ENCODE results near the gene MYZAP.

GRCh38 chr15:57565311-57565710 is 26.4 kb upstream of the MYZAP start:
- TF ChIP-seq CHD2 (IDR thresholded peaks at IDR 0.05; ENCODE audit: low read length, partially characterized antibody) (no peak), CHD4 (IDR thresholded peaks at IDR 0.05; ENCODE audit: borderline replicate concordance) (no peak), POLR2A (IDR thresholded peaks at IDR 0.05; ENCODE audit: low read length) (no peak), RFX5 (IDR thresholded peaks at IDR 0.05) (no peak), MYC (IDR thresholded peaks at IDR 0.05; ENCODE audit: borderline replicate concordance, low read length) (no peak), CTCF (IDR thresholded peaks at IDR 0.05) (no peak), HOXA7 (CRISPR knock-in tag; IDR thresholded peaks at IDR 0.05) (no peak), MAFK (IDR thresholded peaks at IDR 0.05; ENCODE audit: partially characterized antibody) (no peak), ZSCAN20 (CRISPR knock-in tag; IDR thresholded peaks at IDR 0.05) (no peak), SREBF2 (IDR thresholded peaks at IDR 0.05) (no peak), CBX8 (IDR thresholded peaks at IDR 0.05) (no peak)
- TF ChIP-seq, protein P1, sequence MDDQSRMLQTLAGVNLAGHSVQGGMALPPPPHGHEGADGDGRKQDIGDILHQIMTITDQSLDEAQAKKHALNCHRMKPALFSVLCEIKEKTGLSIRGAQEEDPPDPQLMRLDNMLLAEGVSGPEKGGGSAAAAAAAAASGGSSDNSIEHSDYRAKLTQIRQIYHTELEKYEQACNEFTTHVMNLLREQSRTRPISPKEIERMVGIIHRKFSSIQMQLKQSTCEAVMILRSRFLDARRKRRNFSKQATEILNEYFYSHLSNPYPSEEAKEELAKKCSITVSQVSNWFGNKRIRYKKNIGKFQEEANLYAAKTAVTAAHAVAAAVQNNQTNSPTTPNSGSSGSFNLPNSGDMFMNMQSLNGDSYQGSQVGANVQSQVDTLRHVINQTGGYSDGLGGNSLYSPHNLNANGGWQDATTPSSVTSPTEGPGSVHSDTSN (IDR thresholded peaks at IDR 0.05): no peak
- TF ChIP-seq, protein P2, sequence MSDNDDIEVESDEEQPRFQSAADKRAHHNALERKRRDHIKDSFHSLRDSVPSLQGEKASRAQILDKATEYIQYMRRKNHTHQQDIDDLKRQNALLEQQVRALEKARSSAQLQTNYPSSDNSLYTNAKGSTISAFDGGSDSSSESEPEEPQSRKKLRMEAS (IDR thresholded peaks at IDR 0.05): no peak
